Cardiac fibroblast (primary cell): ENCODE measurements around the gene PLEKHO1.
"Not testable (repeated sequence)": the region's sequence is repeated elsewhere in the genome, so short reads cannot be mapped to it uniquely, and the experiment has no call there.

Experiments
- DNase-seq, 2 donors: peaks; one replicate each; pipeline versions ENCODE4 v3.0.0 to v3.0.0-alpha.2; 2010; ENCODE audit warnings: low read depth in 2 of 2
- H3K4me3 ChIP-seq, 2 donors: replicated peaks in 1 of 2; 1 replicate in 1 of 2; 2 replicates in 1 of 2; pipeline ENCODE4 v1.5.1; 2011; ENCODE audit warnings: low read depth in 2 of 2, low read length in 2 of 2, mild to moderate bottlenecking in 2 of 2, moderate library complexity in 1 of 2
- TF ChIP-seq, protein P1 (sequence below): IDR thresholded peaks from one replicate; pipeline ENCODE4 v1.5.1; 2011; ENCODE audit warnings: low read depth, mild to moderate bottlenecking, low read length, inconsistent platforms

The PLEKHO1 gene

DNA sequence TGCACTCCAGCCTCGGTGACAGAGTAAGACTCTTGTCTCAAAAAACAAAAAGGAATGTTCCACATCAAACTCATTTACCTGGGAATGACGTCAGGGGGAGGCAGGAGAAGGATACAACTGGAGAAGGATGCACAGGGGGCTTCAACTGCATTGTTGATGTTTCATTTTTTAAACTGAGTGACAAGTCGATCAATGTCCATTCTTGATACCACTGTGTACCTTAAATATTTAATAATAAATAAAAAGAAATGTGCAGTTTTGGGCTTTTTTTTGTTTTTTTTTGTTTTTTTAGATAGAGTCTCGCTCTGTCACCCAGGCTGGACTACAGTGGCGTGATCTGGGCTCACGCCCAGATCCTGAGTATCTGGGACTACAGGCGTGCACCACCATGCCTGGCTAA, 35.8 kb downstream of the PLEKHO1 start:
- H3K4me3 ChIP-seq: no peak overlapping the region
- TF ChIP-seq, protein P1, sequence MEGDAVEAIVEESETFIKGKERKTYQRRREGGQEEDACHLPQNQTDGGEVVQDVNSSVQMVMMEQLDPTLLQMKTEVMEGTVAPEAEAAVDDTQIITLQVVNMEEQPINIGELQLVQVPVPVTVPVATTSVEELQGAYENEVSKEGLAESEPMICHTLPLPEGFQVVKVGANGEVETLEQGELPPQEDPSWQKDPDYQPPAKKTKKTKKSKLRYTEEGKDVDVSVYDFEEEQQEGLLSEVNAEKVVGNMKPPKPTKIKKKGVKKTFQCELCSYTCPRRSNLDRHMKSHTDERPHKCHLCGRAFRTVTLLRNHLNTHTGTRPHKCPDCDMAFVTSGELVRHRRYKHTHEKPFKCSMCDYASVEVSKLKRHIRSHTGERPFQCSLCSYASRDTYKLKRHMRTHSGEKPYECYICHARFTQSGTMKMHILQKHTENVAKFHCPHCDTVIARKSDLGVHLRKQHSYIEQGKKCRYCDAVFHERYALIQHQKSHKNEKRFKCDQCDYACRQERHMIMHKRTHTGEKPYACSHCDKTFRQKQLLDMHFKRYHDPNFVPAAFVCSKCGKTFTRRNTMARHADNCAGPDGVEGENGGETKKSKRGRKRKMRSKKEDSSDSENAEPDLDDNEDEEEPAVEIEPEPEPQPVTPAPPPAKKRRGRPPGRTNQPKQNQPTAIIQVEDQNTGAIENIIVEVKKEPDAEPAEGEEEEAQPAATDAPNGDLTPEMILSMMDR: no peak
- DNase-seq: no peak

DNA sequence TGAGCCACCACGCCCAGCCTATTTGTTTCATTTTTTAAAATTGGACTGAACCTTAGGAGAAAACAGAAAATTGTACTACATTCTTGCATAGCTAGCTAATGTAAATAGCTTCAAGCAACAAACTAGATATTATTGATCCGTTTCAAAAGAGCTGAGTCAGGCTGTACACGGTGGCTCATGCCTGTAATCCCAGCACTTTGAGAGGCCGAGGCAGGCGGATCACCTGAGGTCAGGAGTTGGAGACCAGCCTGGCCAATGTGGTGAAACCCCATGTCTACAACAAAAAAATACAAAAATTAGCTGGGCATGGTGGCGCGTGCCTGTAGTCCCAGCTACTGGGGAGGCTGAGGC, 36.7 kb downstream of the PLEKHO1 start:
- DNase-seq: peak in 1 of 2 donors; percentile 22
- not testable (repeated sequence) for H3K4me3 ChIP-seq

DNA sequence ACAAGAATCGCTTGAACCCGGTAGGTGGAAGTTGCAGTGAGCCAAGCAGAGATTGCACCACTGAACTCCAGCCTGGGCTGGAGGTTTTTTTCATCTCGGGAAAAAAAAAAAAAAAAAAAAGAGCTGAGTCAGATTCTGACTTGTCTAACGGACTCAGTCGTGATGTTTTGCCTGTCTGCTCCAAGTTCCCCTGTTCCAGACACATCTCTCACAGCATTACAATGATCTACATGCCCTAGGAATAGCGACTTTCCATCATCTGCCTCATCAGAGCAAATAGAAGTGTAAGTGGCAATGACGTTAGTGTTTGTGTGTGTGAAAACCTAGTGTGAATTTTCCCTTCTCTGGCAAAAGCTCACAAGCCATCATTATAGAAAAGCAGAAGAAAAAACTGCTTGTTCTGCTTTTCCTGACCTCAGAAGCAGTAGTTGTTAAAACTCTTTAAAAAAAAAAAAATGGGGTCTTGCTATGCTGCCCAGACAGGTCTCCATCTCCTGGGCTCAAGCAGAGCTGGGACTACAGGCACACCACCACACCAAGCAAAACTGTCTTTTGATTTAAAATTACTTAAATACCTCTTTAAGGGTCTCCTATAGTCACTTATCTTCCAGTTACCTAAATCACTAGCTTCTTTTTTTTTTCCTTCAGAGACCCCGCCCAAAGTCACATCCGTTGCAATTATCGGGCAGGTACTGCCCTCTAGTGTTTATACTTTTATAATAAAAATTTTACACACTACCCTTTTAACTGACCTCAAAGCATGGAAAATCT, 37.3 kb downstream of the PLEKHO1 start:
- TF ChIP-seq, protein P1: peak; percentile 46
- peak overlapping the region in 1 of 2 donors; percentile 45 for H3K4me3 ChIP-seq
- DNase-seq: peak; percentile 70 to 84

DNA sequence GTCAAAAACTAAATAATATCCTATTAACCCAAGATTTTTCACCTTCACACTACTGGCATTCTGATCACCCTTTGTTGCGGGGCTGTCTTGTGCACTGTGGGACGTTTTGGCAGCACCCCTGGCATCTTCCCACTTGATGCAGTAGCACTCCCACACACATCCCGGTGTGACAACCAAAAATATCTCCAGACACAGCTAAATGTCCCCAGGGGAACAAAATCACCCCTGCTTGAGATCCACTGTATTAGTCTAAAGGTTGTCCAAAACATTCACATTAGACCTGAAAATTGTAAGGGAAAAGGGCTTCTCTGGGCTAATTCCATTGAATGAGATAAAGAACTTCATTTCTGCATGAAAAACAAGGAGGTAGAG, 37.8 kb downstream of the PLEKHO1 start:
- no peak for DNase-seq
- H3K4me3 ChIP-seq: no peak overlapping the region
- TF ChIP-seq, protein P1: no peak

DNA sequence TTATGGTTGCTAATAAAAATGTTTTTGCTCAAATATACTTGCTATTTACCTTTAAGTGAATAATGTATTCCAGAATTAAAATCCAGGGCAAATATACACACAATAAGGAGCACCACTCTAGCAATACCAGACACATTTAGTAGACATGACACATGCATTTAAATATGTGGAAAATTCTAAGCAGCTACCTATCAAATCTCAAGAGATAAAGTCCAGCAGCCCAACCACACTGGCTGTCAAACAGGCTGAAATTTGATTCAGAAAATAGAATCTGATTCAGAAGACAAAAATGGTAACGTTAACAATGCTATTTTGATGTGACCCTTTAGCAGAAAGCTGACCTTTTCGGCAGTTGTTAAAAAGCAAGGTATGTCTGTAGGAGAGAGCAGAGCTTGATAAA, 42.3 kb downstream of the PLEKHO1 start:
- peak; percentile 73 to 82 for DNase-seq
- H3K4me3 ChIP-seq: no peak overlapping the region
- TF ChIP-seq, protein P1: no peak

DNA sequence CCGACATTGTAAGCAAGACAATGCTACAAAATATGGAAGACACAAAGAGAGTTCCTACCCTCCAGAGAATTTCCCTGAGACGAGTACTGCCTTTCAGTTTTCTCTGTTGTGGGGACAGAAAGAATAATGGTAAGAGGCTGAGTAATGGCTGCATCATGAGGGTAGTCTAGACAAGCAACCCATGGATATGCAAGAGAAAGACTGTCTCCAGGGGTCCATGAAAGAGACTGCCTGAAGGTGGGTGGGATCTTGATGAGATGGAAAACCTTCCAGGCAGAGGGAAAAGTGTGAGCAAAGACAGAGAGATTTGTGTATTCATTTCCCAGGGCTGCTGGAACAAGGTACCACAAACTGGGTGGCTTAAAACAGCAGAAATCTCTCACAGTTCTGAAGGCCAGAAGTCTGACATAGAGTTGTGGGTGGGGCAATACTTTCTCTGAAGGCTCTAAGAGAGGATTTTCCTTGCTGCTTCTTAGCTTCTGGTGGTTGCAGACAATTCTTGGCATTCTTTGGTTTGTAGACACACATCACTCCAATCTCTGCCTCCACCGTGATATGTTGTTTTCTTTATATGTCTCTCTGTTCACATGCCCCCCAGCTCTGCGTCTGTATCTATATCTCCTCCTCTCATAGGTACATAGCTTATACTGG, 44.8 kb downstream of the PLEKHO1 start:
- peak; percentile 41 to 60 for DNase-seq
- TF ChIP-seq, protein P1: no peak

DNA sequence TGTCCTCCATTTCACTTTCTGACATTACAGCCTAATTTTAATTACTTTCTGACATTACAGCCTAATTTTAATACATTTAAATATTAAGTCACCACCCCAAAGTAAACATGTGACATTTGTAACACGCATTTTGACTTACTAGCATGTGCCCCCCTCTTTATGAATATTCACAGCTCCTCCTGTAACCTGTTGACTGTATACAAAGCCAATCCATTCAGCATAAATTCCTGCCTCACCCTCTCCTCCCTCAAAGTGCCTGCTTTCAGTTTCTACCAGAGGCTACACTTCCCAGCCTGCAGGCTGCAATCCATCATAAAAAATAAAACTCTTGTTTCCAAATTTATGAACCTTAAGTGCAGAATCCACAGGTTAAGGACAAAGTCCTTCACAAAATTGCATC, 46.7 kb downstream of the PLEKHO1 start:
- no peak overlapping the region for H3K4me3 ChIP-seq
- DNase-seq: no peak
- TF ChIP-seq, protein P1: no peak

More for the DNA sequence above, 44.8 kb downstream of the PLEKHO1 start:
- no peak overlapping the region for H3K4me3 ChIP-seq
